NT2/D1 (cell line): ENCODE results near the gene SPPL3.

Source experiments
- SUZ12 ChIP-seq: IDR thresholded peaks from 2 replicates; pipeline ENCODE4 v1.6.1; 2011; ENCODE audit not compliant: insufficient read length, insufficient read depth; ENCODE audit errors: extremely low read depth
- YY1 ChIP-seq: IDR thresholded peaks from 2 replicates; pipeline ENCODE4 v1.6.1; 2011; ENCODE audit not compliant: insufficient read length, insufficient read depth
- ZNF274 ChIP-seq: IDR thresholded peaks from 2 replicates; pipeline ENCODE4 v1.6.1; 2011; ENCODE audit warnings: mild to moderate bottlenecking, low read depth, low read length

- TF ChIP-seq YY1 (no peak), ZNF274 (no peak), SUZ12 (no peak)
Measured at GRCh38 chr12:120766566-120766965, 137.6 kb downstream of the SPPL3 start.
